Smooth muscle cell (in vitro differentiated cells): ENCODE measurements around the gene PLN. TPM values are rescaled to one million over a fixed set of nuclear protein-coding genes. Genes with fewer than 3 reads are reported as not detected.

Experiments used
- DNase-seq: peaks from one replicate; lab custom pipeline; 2025; ENCODE audit not compliant: unreplicated experiment; lab: John Stamatoyannopoulos, UW
- H2AFZ ChIP-seq: fragments of 200-600 bp; sonication (generic); 2 replicates; pipeline ENCODE4 v1.6.0; 2016; ENCODE audit warnings: antibody characterized with exemption, low read depth, mild to moderate bottlenecking
- H3F3A ChIP-seq: fragments of 200-600 bp; sonication (generic); 2 replicates; pipeline ENCODE4 v1.6.0; 2017; ENCODE audit warnings: antibody characterized with exemption, low read depth
- H3K27ac ChIP-seq: fragments of 200-600 bp; sonication (generic); 2 replicates; pipeline ENCODE4 v1.5.1; 2016; ENCODE audit warnings: low read depth, mild to moderate bottlenecking
- H3K27me3 ChIP-seq: fragments of 200-600 bp; sonication (generic); 2 replicates; pipeline ENCODE4 v1.6.1; 2016; ENCODE audit warnings: low read depth, mild to moderate bottlenecking
- H3K36me3 ChIP-seq: fragments of 200-600 bp; sonication (generic); 2 replicates; pipeline ENCODE4 v1.5.1; 2016; ENCODE audit warnings: low read depth
- H3K4me1 ChIP-seq: fragments of 200-600 bp; sonication (generic); 2 replicates; pipeline ENCODE4 v1.5.1; 2016; ENCODE audit warnings: low read depth
- H3K4me2 ChIP-seq: fragments of 200-600 bp; sonication (generic); 2 replicates; pipeline ENCODE4 v1.6.0; 2016; ENCODE audit warnings: mild to moderate bottlenecking
- H3K4me3 ChIP-seq: fragments of 200-600 bp; sonication (generic); 2 replicates; pipeline ENCODE4 v1.5.1; 2016; ENCODE audit warnings: mild to moderate bottlenecking
- H3K79me2 ChIP-seq: fragments of 200-600 bp; sonication (generic); 2 replicates; pipeline ENCODE4 v1.6.0; 2016; ENCODE audit warnings: low read depth, mild to moderate bottlenecking
- H3K9ac ChIP-seq: fragments of 200-600 bp; sonication (generic); 2 replicates; pipeline ENCODE4 v1.6.0; 2016; ENCODE audit warnings: low read depth
- H3K9me3 ChIP-seq: fragments of 200-600 bp; sonication (generic); replicated peaks from 2 replicates; pipeline ENCODE4 v1.5.1; 2016; ENCODE audit warnings: low read depth
- H4K20me1 ChIP-seq: fragments of 200-600 bp; sonication (generic); 2 replicates; pipeline ENCODE4 v1.6.0; 2016; ENCODE audit warnings: low read depth
- WGBS: methylation state at CpG from one replicate; pipeline ENCODE4 v1.1.7; 2016; ENCODE audit warnings: low lambda C conversion rate; 5-methylcytosine and 5-hydroxymethylcytosine counted together
- polyA plus RNA-seq: library from polyadenylated mRNA; unstranded; fragments of >200 nt; fragmentation: Nextera tagmentation; extraction: Ambion mirVana; gene quantifications from 2 replicates; pipeline ENCODE4 v1.2.1, GENCODE V29; 2016
- total RNA-seq: library from RNA; depleted of rRNA; stranded (reverse); fragments of >200 nt; gene quantifications from 2 replicates; pipeline ENCODE4 v1.2.3, GENCODE V29; 2014
- TF ChIP-seq, protein P1 (sequence below): fragments of 200-600 bp; sonication (generic); IDR thresholded peaks from 2 replicates; pipeline ENCODE4 v1.5.1; 2017; ENCODE audit warnings: borderline replicate concordance, mild to moderate bottlenecking, antibody characterized with exemption; ENCODE audit not compliant: insufficient read depth, poor library complexity, severe bottlenecking

Gene PLN
- total and polyA plus RNA-seq, 2 experiments from 2014 or later = 0.75 to 2.9 TPM

DNA sequence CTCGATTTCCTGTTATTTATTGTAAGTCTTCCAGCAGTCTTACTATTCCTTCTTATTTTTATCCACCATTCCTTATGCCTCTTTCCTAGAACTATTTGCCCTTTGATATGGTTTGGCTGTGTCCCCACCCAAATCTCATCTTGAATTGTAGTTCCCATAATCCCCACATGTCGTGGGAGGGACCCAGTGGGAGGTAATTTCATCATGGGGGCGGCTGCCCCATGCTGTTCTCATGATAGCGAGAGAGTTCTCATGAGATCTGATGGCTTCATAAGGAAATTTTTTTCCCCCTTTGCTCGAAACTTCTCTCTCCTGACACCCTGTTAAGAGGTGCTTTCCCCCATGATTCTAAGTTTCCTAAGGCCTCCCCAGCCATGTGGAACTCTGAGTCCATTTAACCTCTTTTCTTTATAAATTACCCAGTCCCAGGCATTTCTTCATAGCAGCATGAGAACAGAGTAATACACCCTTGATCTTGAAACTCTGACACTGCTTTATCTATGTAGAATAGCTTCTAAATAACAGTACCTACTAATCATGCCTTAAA, 48.8 kb downstream of the PLN start:
- Histone ChIP-seq H3K4me3 (no peak overlapping the region), H3K27ac (no peak overlapping the region), H3F3A (no peaks in the 10 kb centered on the region), H3K4me2 (no peak overlapping the region), H2AFZ (no peak overlapping the region), H3K9ac (no peak overlapping the region), H4K20me1 (peaks cover 55% of the 10 kb centered on the region), H3K4me1 (no peaks in the 10 kb centered on the region), H3K9me3 (no peaks in the 10 kb centered on the region), H3K27me3 (no peaks in the 10 kb centered on the region), H3K79me2 (peaks cover 67% of the 10 kb centered on the region), H3K36me3 (no peaks in the 10 kb centered on the region)
- WGBS = 92% methylated on average over 5 of the region's 5 CpGs
- no peak for DNase-seq
- TF ChIP-seq, protein P1, sequence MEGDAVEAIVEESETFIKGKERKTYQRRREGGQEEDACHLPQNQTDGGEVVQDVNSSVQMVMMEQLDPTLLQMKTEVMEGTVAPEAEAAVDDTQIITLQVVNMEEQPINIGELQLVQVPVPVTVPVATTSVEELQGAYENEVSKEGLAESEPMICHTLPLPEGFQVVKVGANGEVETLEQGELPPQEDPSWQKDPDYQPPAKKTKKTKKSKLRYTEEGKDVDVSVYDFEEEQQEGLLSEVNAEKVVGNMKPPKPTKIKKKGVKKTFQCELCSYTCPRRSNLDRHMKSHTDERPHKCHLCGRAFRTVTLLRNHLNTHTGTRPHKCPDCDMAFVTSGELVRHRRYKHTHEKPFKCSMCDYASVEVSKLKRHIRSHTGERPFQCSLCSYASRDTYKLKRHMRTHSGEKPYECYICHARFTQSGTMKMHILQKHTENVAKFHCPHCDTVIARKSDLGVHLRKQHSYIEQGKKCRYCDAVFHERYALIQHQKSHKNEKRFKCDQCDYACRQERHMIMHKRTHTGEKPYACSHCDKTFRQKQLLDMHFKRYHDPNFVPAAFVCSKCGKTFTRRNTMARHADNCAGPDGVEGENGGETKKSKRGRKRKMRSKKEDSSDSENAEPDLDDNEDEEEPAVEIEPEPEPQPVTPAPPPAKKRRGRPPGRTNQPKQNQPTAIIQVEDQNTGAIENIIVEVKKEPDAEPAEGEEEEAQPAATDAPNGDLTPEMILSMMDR = no peak

DNA sequence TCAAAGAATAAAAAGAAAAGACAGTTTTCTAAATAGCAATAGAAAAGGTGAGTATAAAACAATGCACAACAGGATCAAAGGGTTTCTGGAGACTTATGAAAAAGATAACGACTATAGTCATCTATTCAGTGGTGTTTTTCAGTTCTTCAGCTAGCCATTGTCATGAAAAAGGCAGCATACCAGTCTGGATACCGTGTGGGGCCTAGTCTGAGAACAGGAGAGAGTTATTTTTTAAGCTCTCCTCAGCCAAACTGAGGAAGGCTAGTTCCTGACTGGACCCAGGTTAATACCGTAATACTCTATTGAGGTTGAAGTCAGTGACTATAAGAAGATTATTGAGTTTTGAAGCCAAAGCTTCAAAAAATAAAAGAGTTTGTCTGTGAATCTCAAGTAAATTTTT, 49.5 kb downstream of the PLN start:
- no peak overlapping the region for H3K4me3 ChIP-seq
- no peak overlapping the region for H3K9ac ChIP-seq
- 62% methylated on average over 3 of the region's 3 CpGs for WGBS
- H2AFZ ChIP-seq = no peak overlapping the region
- H3K4me2 ChIP-seq = no peak overlapping the region
- TF ChIP-seq, protein P1 = no peak
- peaks cover 48% of the 10 kb centered on the region for H4K20me1 ChIP-seq
- no peaks in the 10 kb centered on the region for H3K36me3 ChIP-seq
- no peaks in the 10 kb centered on the region for H3K27me3 ChIP-seq
- H3F3A ChIP-seq = no peaks in the 10 kb centered on the region
- no peaks in the 10 kb centered on the region for H3K4me1 ChIP-seq
- H3K27ac ChIP-seq = no peak overlapping the region
- H3K9me3 ChIP-seq = no peaks in the 10 kb centered on the region
- peaks cover 59% of the 10 kb centered on the region for H3K79me2 ChIP-seq
- no peak for DNase-seq

DNA sequence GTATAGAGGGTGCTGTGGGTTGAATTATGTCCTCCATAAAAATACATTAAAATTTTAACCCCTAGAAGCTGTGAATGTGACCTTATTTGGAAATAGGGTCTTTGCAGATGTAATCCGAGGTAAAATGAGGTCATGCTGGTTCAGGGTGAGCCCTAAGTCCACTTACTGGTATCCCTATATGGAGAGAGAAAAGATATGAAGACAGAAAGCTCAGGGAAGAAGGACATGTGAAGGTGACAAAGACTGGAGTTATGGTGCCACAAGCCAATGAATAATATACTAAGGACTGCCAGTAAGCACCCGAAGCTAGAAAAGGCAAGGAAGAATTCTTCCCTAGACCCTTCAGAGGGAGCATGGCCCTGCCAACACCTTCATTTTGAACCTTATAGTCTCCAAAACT, 50.2 kb downstream of the PLN start:
- no peak overlapping the region for H3K27ac ChIP-seq

DNA sequence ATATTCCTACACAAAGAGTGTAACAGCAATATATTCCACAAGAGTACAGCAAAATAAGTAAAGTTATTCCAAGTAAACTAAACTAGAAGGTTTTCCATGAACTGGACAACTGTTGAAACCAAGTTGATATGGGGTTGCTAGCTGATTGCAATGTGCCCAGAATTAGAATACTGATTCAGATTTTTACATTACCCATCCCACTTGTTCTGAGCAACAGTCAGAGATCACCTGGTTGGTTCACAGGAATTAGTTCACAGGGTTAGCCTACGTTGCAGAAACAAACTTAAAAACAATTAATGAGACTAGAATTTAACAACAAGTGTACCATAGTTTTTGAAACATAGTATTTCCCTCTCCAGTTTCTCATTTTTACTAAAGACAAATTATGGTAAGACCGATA, 54.2 kb downstream of the PLN start:
- 97% methylated on average over 2 of the region's 2 CpGs for whole genome bisulfite sequencing
- TF ChIP-seq, protein P1 = no peak
- H3K9me3 ChIP-seq = no peaks in the 10 kb centered on the region
- no peak overlapping the region for H3K9ac ChIP-seq
- no peaks in the 10 kb centered on the region for H3F3A ChIP-seq
- no peak overlapping the region for H3K4me3 ChIP-seq
- H2AFZ ChIP-seq = no peak overlapping the region
- no peaks in the 10 kb centered on the region for H3K4me1 ChIP-seq
- peaks cover 51% of the 10 kb centered on the region for H3K79me2 ChIP-seq
- no peaks in the 10 kb centered on the region for H3K36me3 ChIP-seq
- no peak for DNase-seq
- no peaks in the 10 kb centered on the region for H3K27me3 ChIP-seq
- H4K20me1 ChIP-seq = peaks cover 31% of the 10 kb centered on the region
- no peak overlapping the region for H3K4me2 ChIP-seq
- no peak overlapping the region for H3K27ac ChIP-seq

More for the DNA sequence above, 50.2 kb downstream of the PLN start:
- WGBS = 85% methylated on average over 2 of the region's 2 CpGs
- TF ChIP-seq, protein P1 = no peak
- Histone ChIP-seq H3K27me3 (no peaks in the 10 kb centered on the region), H2AFZ (no peak overlapping the region), H3K36me3 (no peaks in the 10 kb centered on the region), H3K9ac (no peak overlapping the region), H3K4me1 (no peaks in the 10 kb centered on the region), H3K79me2 (peaks cover 52% of the 10 kb centered on the region), H3K9me3 (no peaks in the 10 kb centered on the region), H3F3A (no peaks in the 10 kb centered on the region), H4K20me1 (peaks cover 41% of the 10 kb centered on the region), H3K4me2 (no peak overlapping the region), H3K4me3 (no peak overlapping the region)
- DNase-seq = no peak
